Subcutaneous abdominal adipose tissue (tissue), 5 donors: Measurements from ENCODE around the gene CAPN9.

Experiments
- H3K27ac ChIP-seq: one replicate; pipeline ENCODE4 v1.7.0; 2013; ENCODE audit warnings: low read depth, mild to moderate bottlenecking, inconsistent platforms, low read length, moderate library complexity
- H3K27me3 ChIP-seq, 5 donors: one replicate each; pipeline ENCODE4 v1.7.0; 2013; ENCODE audit warnings: low read length in 5 of 5, inconsistent platforms in 1 of 5; ENCODE audit not compliant: control insufficient read depth in 5 of 5, insufficient read depth in 4 of 5
- H3K36me3 ChIP-seq, 5 donors: one replicate each; pipeline ENCODE4 v1.7.0; 2013; ENCODE audit warnings: low read length in 5 of 5; ENCODE audit not compliant: control insufficient read depth in 5 of 5, insufficient read depth in 5 of 5
- H3K4me1 ChIP-seq, 5 donors: one replicate each; pipeline ENCODE4 v1.7.0; 2013; ENCODE audit warnings: low read length in 5 of 5, mild to moderate bottlenecking in 3 of 5, moderate library complexity in 1 of 5; ENCODE audit not compliant: control insufficient read depth in 5 of 5, insufficient read depth in 5 of 5
- H3K4me3 ChIP-seq, 5 donors: one replicate each; pipeline ENCODE4 v1.7.0; 2013; ENCODE audit warnings: low read length in 5 of 5, low read depth in 1 of 5
- H3K9ac ChIP-seq, 5 donors: one replicate each; pipeline ENCODE4 v1.7.0; 2013; ENCODE audit warnings: low read length in 5 of 5, mild to moderate bottlenecking in 4 of 5, moderate library complexity in 3 of 5
- H3K9me3 ChIP-seq, 5 donors: one replicate each; pipeline ENCODE4 v1.7.0; 2013; ENCODE audit warnings: low read length in 5 of 5; ENCODE audit not compliant: control insufficient read depth in 5 of 5
- donor health status: healthy.
- donor health status: healthy.
- donor health status: healthy.
- donor health status: healthy.
- donor health status: healthy.

CAPN9 gene

DNA sequence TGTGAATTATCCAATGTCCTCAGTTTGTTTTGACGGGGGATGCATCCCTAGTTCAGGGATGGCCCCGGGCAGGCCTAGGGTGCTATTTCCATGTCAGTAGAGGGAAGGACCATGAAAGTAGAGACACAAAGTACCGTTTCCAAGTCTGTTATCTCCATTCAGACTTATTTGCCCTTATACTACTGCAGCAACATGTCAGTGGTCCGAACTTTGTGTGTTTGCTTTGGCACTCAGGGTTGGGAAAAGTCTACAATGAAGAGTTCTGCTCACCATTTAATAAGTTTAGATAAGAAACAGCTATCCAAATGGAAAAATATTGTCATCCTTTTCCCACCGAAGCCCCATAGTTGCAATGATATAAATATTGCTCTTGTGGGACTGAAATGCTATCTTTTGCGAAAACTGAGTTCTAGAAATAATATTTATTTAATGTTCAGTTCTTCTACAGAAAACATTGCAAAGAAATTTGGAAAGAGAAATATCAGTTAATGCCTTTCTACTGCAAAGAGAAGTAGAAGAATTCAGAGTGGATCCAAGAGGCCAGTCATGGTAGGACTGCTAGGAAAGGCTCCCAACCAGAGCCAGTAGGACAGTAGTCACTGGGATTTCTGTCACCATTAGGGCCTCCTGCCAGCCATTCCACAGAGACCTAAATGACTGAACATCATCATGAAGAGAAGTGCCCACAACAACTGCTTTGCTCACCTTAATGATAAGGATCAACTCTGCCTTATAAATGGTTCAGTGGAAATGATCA lies 21.8 kb upstream of the CAPN9 start:
- H3K36me3 ChIP-seq = no peaks in the 10 kb centered on the region
- H3K9ac ChIP-seq = no peak overlapping the region
- H3K27me3 ChIP-seq = no peaks in the 10 kb centered on the region
- no peak overlapping the region for H3K27ac ChIP-seq
- no peak overlapping the region for H3K4me3 ChIP-seq
- H3K4me1 ChIP-seq = peaks cover 0 to 15% (median 11%) of the 10 kb centered on the region in 5 donors
- H3K9me3 ChIP-seq = peaks cover 0 to 4% (median 0%) of the 10 kb centered on the region in 5 donors

DNA sequence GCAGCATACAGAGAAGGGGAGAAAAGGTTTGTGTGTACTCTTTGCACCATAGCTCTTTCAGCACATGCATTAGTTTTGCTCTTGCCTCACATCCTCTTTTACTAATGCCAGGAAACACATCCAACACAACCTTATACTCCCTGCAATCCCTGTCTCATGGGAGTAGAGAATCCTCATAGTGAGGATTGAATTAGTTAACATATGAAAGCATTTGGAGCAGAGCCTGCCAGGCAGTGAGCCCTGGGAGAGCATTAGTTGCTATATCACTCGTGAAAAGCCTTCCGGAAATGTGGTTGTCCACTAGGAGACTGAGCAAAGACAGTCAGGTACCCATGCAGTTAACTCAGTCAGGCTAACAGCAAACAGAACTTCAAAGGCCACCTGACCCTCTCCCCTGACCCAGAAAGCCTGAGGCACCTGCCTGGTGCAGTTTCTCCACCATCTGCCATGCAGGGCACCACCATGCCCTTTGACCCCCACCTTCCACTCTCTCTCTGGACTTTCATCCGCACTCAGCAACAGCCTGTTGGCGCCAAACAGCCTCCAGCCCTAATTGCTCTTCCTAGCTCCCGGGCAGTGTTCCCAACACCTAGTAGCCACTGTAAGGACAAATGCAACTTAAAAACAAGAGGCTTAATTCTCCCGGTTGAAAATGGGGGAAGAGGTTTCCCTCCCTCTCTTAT lies 18.3 kb upstream of the CAPN9 start:
- Histone ChIP-seq H3K27me3 (no peaks in the 10 kb centered on the region), H3K9ac (no peak overlapping the region), H3K27ac (no peak overlapping the region), H3K9me3 (no peaks in the 10 kb centered on the region), H3K4me1 (peaks cover 0 to 15% (median 11%) of the 10 kb centered on the region in 5 donors), H3K4me3 (no peak overlapping the region), H3K36me3 (no peaks in the 10 kb centered on the region)

DNA sequence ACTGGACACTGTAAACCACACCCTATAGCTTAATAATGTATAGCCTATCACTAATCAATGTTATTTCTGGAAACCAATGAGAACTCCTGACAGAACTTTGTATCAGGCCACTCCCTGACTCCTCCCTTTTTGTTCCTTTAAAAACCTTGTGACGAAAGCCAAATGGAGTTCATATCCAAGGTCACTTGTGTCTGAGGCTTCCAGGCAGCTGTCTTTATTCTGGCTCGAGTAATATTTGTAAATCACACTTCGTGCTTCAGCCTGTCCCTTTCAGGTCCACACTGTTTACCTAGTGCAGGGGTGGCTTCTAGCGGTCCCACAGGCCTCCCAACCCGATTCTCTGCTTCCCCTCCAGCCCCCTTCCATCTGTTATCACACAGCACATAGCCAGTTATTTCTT lies 16.2 kb upstream of the CAPN9 start:
- H3K27me3 ChIP-seq = peaks cover 0 to 2% (median 0%) of the 10 kb centered on the region in 5 donors
- H3K9ac ChIP-seq = no peak overlapping the region
- H3K36me3 ChIP-seq = no peaks in the 10 kb centered on the region
- H3K4me1 ChIP-seq = peaks cover 0 to 15% (median 11%) of the 10 kb centered on the region in 5 donors
- H3K9me3 ChIP-seq = no peaks in the 10 kb centered on the region
- no peak overlapping the region for H3K4me3 ChIP-seq
- no peak overlapping the region for H3K27ac ChIP-seq

DNA sequence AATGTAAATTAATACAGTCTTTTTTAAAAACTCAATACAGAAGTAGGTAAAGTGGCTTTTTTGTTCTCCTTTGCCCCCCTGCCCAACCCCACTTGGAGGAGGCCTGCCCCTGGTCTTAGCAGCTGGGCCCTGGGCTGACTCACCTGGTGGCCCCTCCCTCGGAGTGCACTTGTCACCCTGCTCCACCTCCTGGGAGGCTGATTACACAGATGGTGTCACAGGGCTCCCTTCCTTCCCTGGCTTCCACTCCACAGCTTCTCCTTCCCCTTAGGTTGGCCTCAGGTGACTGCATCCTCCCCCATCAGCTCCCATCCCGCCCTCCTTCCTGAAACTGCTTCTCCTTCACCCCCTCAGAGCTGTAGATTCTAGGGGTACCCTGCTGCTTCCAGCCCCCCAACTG lies 11.7 kb upstream of the CAPN9 start:
- no peak overlapping the region for H3K4me3 ChIP-seq
- H3K27me3 ChIP-seq = peaks cover 0 to 2% (median 0%) of the 10 kb centered on the region in 5 donors
- H3K4me1 ChIP-seq = peaks cover 0 to 3% (median 0%) of the 10 kb centered on the region in 5 donors
- H3K9ac ChIP-seq = no peak overlapping the region
- peaks cover 0 to 4% (median 0%) of the 10 kb centered on the region in 5 donors for H3K9me3 ChIP-seq
- no peak overlapping the region for H3K27ac ChIP-seq
- no peaks in the 10 kb centered on the region for H3K36me3 ChIP-seq

DNA sequence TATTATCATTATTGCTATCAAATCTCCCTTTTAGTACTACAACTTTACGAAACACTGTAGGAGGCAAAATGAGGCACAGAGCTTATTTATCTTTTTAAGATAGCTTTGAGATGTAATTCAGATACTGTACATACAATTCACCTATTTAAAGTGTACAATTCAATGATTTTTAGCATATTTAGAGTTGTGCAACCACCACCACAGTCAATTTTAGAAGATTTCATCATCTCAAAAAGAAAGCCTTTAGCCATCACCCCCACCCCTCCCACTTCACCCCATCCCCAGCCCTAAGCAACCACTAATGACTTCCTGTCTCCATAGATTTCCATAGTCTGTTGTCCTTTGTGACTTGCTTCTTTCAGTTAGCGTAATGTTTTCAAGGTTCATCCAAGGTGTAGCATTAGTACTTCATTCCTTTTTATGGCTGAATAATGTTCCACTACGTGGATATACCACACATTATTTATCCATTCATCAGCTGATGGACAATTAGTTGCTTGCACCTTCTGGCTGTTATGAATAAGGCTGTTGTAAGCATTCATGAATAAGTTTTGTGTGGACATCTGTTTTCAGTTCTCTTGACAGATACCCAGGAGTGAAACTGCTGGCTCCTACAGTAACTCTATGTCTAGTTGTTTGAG lies 9.4 kb upstream of the CAPN9 start:
- Histone ChIP-seq H3K9ac (no peak overlapping the region), H3K4me1 (no peaks in the 10 kb centered on the region), H3K27me3 (peaks cover 0 to 2% (median 0%) of the 10 kb centered on the region in 5 donors), H3K36me3 (no peaks in the 10 kb centered on the region), H3K9me3 (peaks cover 0 to 4% (median 0%) of the 10 kb centered on the region in 5 donors), H3K4me3 (no peak overlapping the region), H3K27ac (no peak overlapping the region)

DNA sequence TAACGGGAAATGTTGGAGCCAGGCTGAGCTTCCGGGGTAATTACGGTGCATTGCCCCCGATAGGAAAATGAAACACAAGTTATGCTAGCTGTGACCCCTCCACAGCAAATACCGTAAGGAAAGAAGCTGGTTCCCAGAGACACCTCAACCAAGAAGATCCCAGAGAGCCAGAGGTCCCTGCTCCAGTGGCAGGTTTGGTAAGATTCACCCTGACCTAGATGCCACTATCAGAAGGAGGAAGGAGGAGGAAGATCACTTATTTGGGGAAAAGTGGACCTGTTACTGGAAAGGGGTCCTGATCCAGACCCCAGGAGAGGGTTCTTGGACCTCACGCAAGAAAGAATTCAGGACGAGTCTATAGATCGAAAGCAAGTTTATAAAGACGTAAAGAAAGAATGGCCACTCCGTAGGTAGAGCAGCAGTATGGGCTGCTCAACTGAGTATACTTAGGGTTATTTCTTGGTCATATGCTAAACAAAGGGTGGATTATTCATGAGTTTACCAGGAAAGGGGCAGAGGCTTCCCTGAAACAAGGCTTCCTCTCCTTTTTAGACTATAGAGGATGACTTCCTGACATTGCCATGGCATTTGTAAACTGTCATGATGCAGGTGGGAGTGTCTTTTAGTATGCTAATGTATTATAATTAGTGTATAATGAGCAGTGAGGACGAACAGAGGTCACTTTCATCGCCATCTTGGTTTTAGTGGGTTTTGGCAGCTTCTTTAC lies 7.5 kb upstream of the CAPN9 start:
- H3K27me3 ChIP-seq = peaks cover 0 to 2% (median 0%) of the 10 kb centered on the region in 5 donors
- H3K4me1 ChIP-seq = no peaks in the 10 kb centered on the region
- H3K27ac ChIP-seq = no peak overlapping the region
- peaks cover 0 to 4% (median 0%) of the 10 kb centered on the region in 5 donors for H3K9me3 ChIP-seq
- no peaks in the 10 kb centered on the region for H3K36me3 ChIP-seq
- no peak overlapping the region for H3K4me3 ChIP-seq
- H3K9ac ChIP-seq = no peak overlapping the region

DNA sequence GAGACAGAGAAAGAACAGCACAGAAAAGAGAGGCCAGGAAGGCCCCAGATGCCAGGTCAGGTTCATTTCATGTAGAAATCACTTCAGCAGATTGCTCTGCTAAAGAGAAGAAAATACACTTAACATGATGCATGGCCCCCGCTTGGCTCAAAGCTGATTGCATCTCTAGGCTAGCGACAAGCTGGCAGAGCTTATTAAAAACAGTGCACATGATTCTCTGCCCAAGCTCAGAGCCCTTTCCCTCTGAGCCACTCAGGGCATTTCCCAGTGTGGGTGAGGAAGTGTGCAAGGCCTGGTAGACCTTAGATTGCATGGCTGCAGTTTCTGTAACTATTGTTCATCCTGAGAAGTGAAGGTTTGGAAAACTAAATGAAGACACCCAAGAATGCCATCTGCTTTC lies 3.3 kb upstream of the CAPN9 start:
- no peak overlapping the region for H3K9ac ChIP-seq
- no peak overlapping the region for H3K27ac ChIP-seq
- no peaks in the 10 kb centered on the region for H3K9me3 ChIP-seq
- no peak overlapping the region for H3K4me3 ChIP-seq
- no peaks in the 10 kb centered on the region for H3K36me3 ChIP-seq
- peaks cover 0 to 6% (median 0%) of the 10 kb centered on the region in 5 donors for H3K27me3 ChIP-seq
- no peaks in the 10 kb centered on the region for H3K4me1 ChIP-seq

DNA sequence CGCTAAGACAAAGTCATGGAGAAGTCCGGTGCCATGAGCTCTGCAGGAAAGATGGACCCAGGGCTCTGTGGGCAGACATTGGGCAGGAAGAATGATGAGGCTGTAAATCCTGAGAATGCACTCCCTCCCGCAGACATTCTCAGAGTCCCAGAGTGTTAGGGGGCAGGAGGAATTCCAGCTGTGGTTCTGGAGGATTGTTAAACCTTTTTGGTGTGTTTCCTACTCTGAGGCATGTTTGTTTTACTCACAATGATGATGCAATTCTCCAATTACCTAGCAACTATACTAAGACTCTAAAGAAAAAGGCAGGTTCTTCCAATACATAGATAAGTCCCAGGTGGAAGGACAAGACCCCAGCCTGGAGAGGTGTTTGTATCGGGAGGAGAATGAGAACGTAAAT lies 2.8 kb upstream of the CAPN9 start:
- no peak overlapping the region for H3K9ac ChIP-seq
- no peak overlapping the region for H3K27ac ChIP-seq
- H3K36me3 ChIP-seq = no peaks in the 10 kb centered on the region
- H3K27me3 ChIP-seq = peaks cover 0 to 6% (median 0%) of the 10 kb centered on the region in 5 donors
- H3K9me3 ChIP-seq = no peaks in the 10 kb centered on the region
- no peaks in the 10 kb centered on the region for H3K4me1 ChIP-seq
- no peak overlapping the region for H3K4me3 ChIP-seq

DNA sequence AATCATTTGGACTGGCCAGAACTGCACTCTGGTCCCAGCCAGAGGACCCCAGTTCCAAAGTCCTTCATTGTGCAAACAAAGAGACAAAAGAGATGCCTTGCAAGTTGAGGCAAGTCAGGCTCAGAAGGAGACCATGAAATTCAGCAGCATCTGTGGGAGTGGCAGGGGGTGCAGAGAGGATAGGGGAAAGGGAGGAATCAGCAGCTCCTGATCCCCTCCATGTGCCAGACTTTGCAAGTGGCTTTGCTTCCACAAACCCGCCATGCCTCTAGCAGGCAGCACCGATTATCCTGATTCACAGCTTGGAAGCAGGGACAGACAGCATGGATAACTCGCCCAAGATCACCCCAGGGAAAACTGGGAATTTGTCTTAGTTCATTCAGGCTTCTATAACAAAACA lies 2.1 kb upstream of the CAPN9 start:
- Histone ChIP-seq H3K9me3 (no peaks in the 10 kb centered on the region), H3K27me3 (peaks cover 0 to 6% (median 0%) of the 10 kb centered on the region in 5 donors), H3K4me1 (no peaks in the 10 kb centered on the region), H3K4me3 (no peak overlapping the region), H3K27ac (no peak overlapping the region), H3K9ac (no peak overlapping the region), H3K36me3 (no peaks in the 10 kb centered on the region)
